ENCODE measurements around the gene TMEM14B. TPM values are rescaled to one million over a fixed set of nuclear protein-coding genes. Genes with fewer than 3 reads are reported as not detected.
"Not testable (repeated sequence)": the region's sequence is repeated elsewhere in the genome, so short reads cannot be mapped to it uniquely, and the experiment has no call there.

Gene TMEM14B
- total RNA-seq = 10 to 100 TPM; 78.3 to 83.6 TPM

DNA sequence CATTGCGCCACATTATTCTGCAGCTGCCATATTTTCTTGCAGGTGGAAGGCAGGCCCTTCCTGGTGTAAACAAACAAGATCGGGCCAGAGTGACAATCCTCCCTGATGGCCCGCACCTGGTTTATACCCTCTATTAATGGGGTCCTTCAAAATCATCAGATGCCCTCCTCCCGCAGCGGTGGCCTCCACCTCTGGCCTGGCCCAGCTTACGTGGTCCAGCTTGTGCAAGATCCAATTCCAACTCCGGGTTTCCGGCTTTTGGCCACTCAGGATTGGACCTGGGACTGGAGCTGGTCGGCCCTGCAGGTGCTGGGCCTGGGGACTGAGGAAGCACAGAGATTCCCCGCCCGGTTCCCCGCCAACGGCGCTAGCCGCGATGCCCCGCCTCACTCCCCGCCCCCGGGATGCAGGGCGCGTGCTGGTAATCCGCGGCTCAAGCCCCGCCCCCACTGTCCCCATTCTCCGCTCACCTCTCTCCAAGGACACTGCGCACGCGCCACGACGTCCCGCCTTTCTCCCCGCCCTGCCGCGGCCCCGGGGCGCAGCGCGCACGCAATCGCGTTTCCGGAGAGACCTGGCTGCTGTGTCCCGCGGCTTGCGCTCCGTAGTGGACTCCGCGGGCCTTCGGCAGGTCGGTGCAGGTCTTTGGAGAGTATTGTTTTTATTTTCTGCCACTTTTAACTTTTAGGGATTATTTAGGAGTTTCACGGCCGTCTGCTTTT lies at the start of gene TMEM14B:
TMEM14B (plus strand) TSS at position 555 of the 722 bp plus-strand sequence. CDS start 1,441 bp downstream, outside the sequence.
- peak within 1 kb of the TSS; percentile 95 for H3K27ac Mint-ChIP-seq
- H3K4me3 Mint-ChIP-seq = peak within 1 kb of the TSS; percentile 93
- peaks cover 21% of the 10 kb centered on the region for H3K36me3 Mint-ChIP-seq (ENCODE audit: low read depth)
- CTCF ChIA-PET = interaction anchor here (1.2 to 3.3 kb wide), 2 partner anchors 26 to 28 kb away, joined by 3 to 10 read pairs; no protein-coding TSS in a partner anchor
- POLR2A ChIA-PET = interaction anchor here (0.6 to 1.4 kb wide), 3 partner anchors 15 to 182 kb away, joined by 3 to 5 read pairs (median 4); partner anchors contain the start of genes C6orf52 and PAK1IP1
- peak; percentile 99 for DNase-seq
- H3K9me3 Mint-ChIP-seq = no peaks in the 10 kb centered on the region
- H3K27me3 Mint-ChIP-seq = no peaks in the 10 kb centered on the region
- peaks cover 50% of the 10 kb centered on the region for H3K4me1 Mint-ChIP-seq

DNA sequence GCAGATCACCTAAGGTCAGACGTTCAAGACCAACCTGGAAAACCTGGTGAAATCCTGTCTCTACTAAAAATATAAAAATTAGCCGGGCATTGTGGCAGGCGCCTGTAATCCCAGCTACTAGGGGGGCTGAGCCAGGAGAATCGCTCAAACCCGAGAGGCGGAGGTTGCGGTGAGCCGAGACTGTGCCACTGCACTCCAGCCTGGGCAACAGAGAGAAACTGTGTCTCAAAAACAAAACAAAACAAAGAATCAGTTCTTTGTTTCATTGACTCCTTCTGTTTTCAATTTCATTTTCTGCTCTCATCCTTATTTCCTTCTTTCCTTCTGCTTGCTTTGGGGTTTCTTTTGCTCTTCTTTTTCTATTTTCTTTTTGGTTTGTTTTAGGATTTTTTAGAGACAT lies 33.6 kb upstream of the TMEM14B start:
- peaks cover 13% of the 10 kb centered on the region for H3K9me3 Mint-ChIP-seq
- H3K27ac Mint-ChIP-seq = peak overlapping the region; percentile 28
- H3K36me3 Mint-ChIP-seq (ENCODE audit: low read depth) = peaks cover 29% of the 10 kb centered on the region
- no peak overlapping the region for H3K4me3 Mint-ChIP-seq
- no peaks in the 10 kb centered on the region for H3K27me3 Mint-ChIP-seq
- DNase-seq = no peak
- H3K4me1 Mint-ChIP-seq = peaks cover 24% of the 10 kb centered on the region
- ChIA-PET POLR2A (no interaction called here), CTCF (no interaction called here)

DNA sequence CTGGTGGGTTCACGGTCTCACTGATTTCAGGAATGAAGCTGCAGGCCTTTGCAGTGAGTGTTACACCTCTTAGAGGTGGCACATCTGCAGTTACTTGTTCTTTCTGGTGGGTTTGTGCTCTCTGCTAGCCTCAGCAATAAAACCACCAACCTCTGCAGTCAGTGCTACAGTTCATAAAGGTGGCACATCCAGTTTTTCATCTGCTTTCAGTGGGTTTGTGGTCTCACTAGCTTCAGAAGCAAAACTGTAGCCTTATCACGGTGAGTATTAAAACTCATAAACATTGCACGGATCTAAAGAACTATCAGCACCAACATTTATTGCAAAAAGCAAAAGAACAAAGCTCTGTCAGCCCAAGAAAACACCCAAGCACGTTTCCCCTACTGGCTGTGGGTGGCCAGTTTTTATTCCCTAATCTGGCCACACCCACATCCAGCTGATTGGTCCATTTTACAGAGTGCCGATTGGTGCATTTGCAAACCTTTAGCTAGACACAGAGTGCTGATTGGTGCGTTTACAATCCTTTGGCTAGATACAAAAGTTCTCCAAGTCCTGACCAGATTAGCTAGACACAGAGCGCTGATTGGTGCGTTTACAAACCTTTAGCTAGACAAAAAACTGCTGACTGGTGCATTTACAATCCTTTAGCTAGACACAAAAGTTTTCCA lies 28.2 kb upstream of the TMEM14B start:
- H3K27me3 Mint-ChIP-seq = no peaks in the 10 kb centered on the region
- POLR2A ChIA-PET = no interaction called here

DNA sequence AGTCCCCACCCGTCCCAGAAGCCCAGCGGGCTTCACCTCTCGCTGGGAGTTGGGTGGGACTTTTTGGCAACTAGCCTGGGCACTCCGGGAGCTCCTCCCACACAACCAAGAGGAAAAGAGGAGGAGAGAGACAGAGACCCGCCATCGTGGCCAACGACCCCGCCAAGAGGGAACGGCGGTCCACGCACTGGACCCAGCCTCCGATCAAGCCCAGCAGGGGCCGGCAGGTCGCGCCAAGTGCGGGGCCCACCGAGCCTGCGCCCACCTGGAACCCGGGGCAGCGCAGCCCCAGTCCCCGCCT lies 27.7 kb upstream of the TMEM14B start:
- peak overlapping the region; percentile 95 for H3K4me3 Mint-ChIP-seq
- peaks cover 21% of the 10 kb centered on the region for H3K9me3 Mint-ChIP-seq
- ChIA-PET CTCF (interaction anchor here (1.2 to 2.4 kb wide), 2 partner anchors 17 to 25 kb away, joined by 8 to 16 read pairs; partner anchors contain the start of genes C6orf52 and PAK1IP1), POLR2A (no interaction called here)
- peaks cover 59% of the 10 kb centered on the region for H3K4me1 Mint-ChIP-seq
- no peak for DNase-seq
- peaks cover 30% of the 10 kb centered on the region for H3K36me3 Mint-ChIP-seq (ENCODE audit: low read depth)
- H3K27ac Mint-ChIP-seq = peak overlapping the region; percentile 97
- no peaks in the 10 kb centered on the region for H3K27me3 Mint-ChIP-seq

More for the DNA sequence above, 28.2 kb upstream of the TMEM14B start:
- Mint-ChIP-seq H3K9me3 (peaks cover 21% of the 10 kb centered on the region), H3K36me3 (ENCODE audit: low read depth) (peaks cover 30% of the 10 kb centered on the region), H3K27ac (peak overlapping the region; percentile 97), H3K4me1 (peaks cover 59% of the 10 kb centered on the region), H3K4me3 (peak overlapping the region; percentile 95)
- CTCF ChIA-PET = interaction anchor here (0.8 to 2.4 kb wide), 4 partner anchors 17 to 29 kb away, joined by 3 to 16 read pairs (median 6); partner anchors contain the start of genes C6orf52 and PAK1IP1
- peak; percentile 75 for DNase-seq

DNA sequence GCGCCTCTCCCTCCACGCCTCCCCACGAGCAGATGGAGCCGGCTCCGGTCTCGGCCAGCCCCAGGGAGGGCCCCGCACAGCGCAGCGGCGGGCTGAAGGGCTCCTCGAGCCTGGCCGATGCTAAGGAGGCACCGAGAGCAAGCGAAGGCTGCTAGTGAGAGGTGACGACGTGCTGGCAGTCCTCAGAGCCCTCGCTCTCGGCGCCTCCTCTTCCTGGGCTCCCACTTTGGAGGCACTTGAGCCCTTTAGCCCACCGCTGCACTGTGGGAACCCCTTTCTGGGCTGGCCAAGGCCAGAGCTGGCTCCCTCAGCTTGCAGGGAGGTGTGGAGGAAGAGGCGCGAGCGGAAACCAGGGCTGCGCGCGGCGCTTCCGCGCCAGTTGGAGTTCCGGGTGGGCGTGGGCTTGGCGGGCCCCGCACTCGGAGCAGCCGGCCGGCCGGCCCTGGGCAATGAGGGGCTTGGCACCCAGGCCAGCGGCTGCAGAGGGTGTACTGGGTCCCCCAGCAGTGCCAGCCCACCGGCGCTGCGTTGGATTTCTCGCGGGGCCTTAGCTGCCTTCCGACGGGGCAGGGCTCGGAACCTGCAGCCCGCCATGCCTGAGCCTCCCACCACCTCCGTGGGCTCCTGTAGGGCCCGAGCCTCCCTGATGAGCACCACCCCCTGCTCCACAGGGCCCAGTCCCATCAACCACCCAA lies 27.2 kb upstream of the TMEM14B start:
- CTCF ChIA-PET = interaction anchor here (0.9 to 2.4 kb wide), 3 partner anchors 21 to 27 kb away, joined by 3 to 16 read pairs (median 10); partner anchors contain the start of genes C6orf52, PAK1IP1 and TMEM14B
- peaks cover 63% of the 10 kb centered on the region for H3K4me1 Mint-ChIP-seq
- DNase-seq = peak; percentile 63

DNA sequence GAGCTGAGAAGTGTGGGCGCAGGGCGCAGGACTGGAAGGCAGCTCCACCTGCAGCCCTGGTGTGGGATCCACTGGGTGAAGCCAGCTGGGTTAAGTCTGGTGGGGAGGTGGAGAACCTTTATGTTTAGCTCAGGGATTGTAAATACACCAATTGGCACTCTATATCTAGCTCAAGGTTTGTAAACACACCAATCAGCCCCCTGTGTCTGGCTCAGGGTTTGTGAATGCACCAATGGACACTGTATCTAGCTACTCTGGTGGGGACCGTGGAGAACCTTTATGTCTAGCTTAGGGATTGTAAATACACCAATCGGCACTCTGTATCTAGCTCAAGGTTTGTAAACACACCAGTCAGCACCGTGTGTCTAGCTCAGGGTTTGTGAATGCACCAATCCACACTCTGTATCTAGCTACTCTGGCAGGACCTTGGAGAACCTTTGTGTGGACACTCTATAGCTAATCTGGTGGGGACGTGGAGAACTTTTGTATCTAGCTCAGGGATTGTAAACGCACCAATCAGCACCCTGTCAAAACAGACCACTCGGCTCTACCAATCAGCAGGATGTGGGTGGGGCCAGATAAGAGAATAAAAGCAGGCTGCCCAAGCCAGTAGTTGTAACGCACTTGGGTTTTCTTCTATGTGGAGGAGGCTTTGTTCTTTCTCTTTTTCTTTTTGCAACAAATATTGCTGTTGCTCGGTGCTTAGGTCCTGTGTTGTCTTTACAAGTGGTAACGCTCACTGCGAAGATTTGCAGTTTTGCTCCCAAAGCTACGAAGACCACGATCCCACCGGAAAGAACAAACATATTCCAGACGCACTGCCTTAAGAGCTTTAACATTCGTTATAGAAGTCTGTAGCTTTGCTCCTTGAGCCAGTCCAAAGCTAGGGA lies 26.4 kb upstream of the TMEM14B start:
- peaks cover 21% of the 10 kb centered on the region for H3K9me3 Mint-ChIP-seq
- H3K27ac Mint-ChIP-seq = peak overlapping the region; percentile 97
- DNase-seq = peak; percentile 24
- peaks cover 68% of the 10 kb centered on the region for H3K4me1 Mint-ChIP-seq
- ChIA-PET POLR2A (interaction anchor here (0.7 to 1.2 kb wide), 3 partner anchors 26 to 191 kb away, joined by 3 to 7 read pairs (median 5); partner anchors contain the start of genes C6orf52 and PAK1IP1), CTCF (interaction anchor here (0.9 to 2.3 kb wide), 4 partner anchors 22 to 372 kb away, joined by 3 to 10 read pairs (median 3); partner anchors contain the start of genes SMIM13 and TMEM14B)
- H3K27me3 Mint-ChIP-seq = not testable (repeated sequence)
- peaks cover 39% of the 10 kb centered on the region for H3K36me3 Mint-ChIP-seq (ENCODE audit: low read depth)
- peak overlapping the region; percentile 95 for H3K4me3 Mint-ChIP-seq

More for the DNA sequence above, 27.2 kb upstream of the TMEM14B start:
- POLR2A ChIA-PET = interaction anchor here (0.7 to 0.9 kb wide), 2 partner anchors 26 to 190 kb away, joined by 5 to 7 read pairs; partner anchors contain the start of genes C6orf52 and PAK1IP1
- Mint-ChIP-seq H3K36me3 (ENCODE audit: low read depth) (peaks cover 33% of the 10 kb centered on the region), H3K9me3 (peaks cover 21% of the 10 kb centered on the region), H3K27me3 (no peaks in the 10 kb centered on the region), H3K27ac (peak overlapping the region; percentile 97), H3K4me3 (peak overlapping the region; percentile 95)

DNA sequence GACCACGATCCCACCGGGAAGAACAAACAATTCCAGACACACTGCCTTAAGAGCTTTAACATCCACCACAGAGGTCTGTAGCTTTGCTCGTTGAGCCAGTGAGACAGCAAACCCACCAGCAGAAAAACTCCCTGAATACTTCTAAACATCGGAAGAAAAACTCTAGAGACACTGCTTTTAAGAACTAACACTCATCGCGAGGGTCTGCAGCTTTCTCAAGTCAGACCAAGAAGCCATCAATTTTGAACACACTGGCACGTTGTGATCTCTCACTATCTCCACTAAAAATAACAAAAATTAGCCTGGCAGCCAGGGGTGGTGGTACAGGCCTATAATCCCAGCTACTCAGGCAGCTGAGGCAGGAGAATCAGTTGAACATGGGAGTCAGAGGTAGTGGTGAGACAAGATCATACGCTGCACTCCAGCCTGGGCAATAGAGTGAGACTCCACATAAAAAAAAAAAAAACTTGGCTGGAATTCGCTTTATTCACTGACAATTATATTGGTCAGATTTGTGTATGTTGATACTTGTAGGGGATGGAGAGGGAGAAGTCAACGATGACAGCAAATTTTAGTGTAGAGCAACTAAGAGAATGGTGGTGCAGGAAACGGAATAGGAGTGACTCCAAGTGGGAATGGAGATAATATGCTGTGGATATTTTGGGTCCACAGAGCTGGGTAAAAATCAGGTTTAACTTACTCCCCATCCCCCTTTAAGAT lies 25.6 kb upstream of the TMEM14B start:
- Mint-ChIP-seq H3K27me3 (no peaks in the 10 kb centered on the region), H3K4me1 (peaks cover 66% of the 10 kb centered on the region), H3K4me3 (peak overlapping the region; percentile 95), H3K36me3 (ENCODE audit: low read depth) (peaks cover 40% of the 10 kb centered on the region), H3K9me3 (peaks cover 17% of the 10 kb centered on the region), H3K27ac (peak overlapping the region; percentile 97)
- POLR2A ChIA-PET = interaction anchor here (0.7 to 1.2 kb wide), 2 partner anchors 27 to 294 kb away, joined by 3 to 4 read pairs; partner anchors contain the start of gene PAK1IP1
- CTCF ChIA-PET = interaction anchor here (0.8 to 3.2 kb wide), 7 partner anchors 11 to 371 kb away, joined by 3 to 13 read pairs (median 5); partner anchors contain the start of genes C6orf52, PAK1IP1, SMIM13 and TMEM14B
- DNase-seq = no peak

DNA sequence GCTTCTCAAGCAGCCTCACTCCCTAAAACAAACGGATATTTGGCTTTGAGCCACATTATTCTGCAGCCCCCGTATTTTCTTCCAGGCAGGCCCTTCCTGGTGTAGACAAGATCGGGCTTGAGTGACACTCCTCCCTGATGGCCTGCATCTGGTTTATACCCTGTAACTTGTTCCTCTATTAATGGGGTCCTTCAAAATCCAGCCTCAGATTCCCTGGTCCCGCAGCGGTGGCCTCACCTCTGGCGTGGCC lies 25.1 kb upstream of the TMEM14B start:
- CTCF ChIA-PET = interaction anchor here (0.8 to 3.2 kb wide), 6 partner anchors 11 to 371 kb away, joined by 3 to 13 read pairs (median 6); partner anchors contain the start of genes C6orf52, PAK1IP1, SMIM13 and TMEM14B
- H3K9me3 Mint-ChIP-seq = peaks cover 16% of the 10 kb centered on the region
- H3K36me3 Mint-ChIP-seq (ENCODE audit: low read depth) = peaks cover 41% of the 10 kb centered on the region
- POLR2A ChIA-PET = interaction anchor here (0.7 to 1.2 kb wide), 2 partner anchors 28 to 295 kb away, joined by 3 to 4 read pairs; partner anchors contain the start of gene PAK1IP1
- no peak for DNase-seq
- peak overlapping the region; percentile 95 for H3K4me3 Mint-ChIP-seq
- H3K27ac Mint-ChIP-seq = peak overlapping the region; percentile 97
- no peaks in the 10 kb centered on the region for H3K27me3 Mint-ChIP-seq
- peaks cover 64% of the 10 kb centered on the region for H3K4me1 Mint-ChIP-seq

DNA sequence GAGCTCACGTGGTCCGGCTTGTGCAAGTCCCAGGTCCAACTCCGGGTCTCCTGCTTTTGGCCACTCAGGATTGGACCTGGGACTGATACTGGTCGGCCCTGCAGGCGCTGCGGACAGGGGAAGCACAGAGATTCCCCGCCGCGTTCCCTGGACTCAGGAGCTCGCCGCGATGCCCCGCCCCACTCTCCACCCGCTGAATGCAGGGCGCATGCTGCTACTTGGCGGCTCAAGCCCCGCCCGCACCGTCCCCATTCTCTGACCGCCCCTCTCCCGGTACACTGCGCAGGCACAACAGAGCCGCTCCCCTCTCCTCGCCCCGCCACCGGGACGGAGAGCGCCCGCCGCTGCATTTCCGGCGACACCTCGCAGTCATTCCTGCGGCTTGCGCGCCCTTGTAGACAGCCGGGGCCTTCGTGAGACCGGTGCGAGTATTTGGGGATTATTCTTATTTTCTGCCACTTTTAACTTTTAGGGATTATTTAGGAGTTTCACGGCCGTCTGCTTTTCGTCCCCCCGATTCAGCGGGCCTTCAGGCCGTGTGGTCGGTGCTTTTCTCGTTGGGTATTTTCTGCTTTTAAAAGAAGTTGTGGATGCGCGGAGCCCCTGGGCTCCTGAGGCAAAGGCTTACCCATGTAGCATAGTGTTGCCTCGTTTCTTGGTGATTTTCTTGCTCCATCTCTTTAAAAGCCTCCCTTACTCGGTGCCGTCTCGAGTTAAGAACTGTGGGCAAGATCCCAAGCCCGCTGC lies 24.6 kb upstream of the TMEM14B start, which contains the start of gene TMEM14C:
TMEM14C (plus strand) TSS at position 251 of the 747 bp plus-strand sequence. CDS start 1,544 bp downstream, outside the sequence.
- no peaks in the 10 kb centered on the region for H3K27me3 Mint-ChIP-seq
- H3K4me3 Mint-ChIP-seq = peak within 1 kb of the TSS; percentile 95
- peaks cover 67% of the 10 kb centered on the region for H3K4me1 Mint-ChIP-seq
- peaks cover 13% of the 10 kb centered on the region for H3K9me3 Mint-ChIP-seq
- DNase-seq = peak; percentile 86
- ChIA-PET POLR2A (no interaction called here), CTCF (interaction anchor here (0.8 to 3.2 kb wide), 5 partner anchors 10 to 370 kb away, joined by 3 to 13 read pairs (median 5); partner anchors contain the start of genes C6orf52, PAK1IP1 and SMIM13)
- H3K27ac Mint-ChIP-seq = peak within 1 kb of the TSS; percentile 97
- peaks cover 40% of the 10 kb centered on the region for H3K36me3 Mint-ChIP-seq (ENCODE audit: low read depth)

DNA sequence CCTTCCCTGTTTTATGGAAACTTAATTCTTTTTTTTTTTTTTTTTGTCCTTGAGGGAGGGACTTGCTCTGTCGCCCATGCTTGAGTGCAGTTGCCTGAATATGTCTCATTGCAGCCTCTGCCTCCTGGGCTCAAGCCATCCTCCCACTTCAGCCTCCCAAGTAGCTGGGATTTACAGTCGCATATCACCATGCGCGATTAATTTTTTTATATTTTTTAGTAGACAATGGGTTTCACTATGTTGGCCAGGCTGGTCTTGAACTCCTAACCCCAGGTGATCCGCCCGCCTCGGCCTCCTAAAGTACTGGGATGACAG lies 24.1 kb upstream of the TMEM14B start:
- H3K36me3 Mint-ChIP-seq (ENCODE audit: low read depth) = peaks cover 42% of the 10 kb centered on the region
- ChIA-PET CTCF (interaction anchor here (1.0 to 3.2 kb wide), 3 partner anchors 10 to 29 kb away, joined by 3 to 13 read pairs (median 6); partner anchors contain the start of genes C6orf52 and PAK1IP1), POLR2A (no interaction called here)
- H3K27ac Mint-ChIP-seq = peak overlapping the region; percentile 97
- peaks cover 10% of the 10 kb centered on the region for H3K9me3 Mint-ChIP-seq
- DNase-seq = no peak
- H3K4me3 Mint-ChIP-seq = peak overlapping the region; percentile 95
- peaks cover 69% of the 10 kb centered on the region for H3K4me1 Mint-ChIP-seq
- H3K27me3 Mint-ChIP-seq = no peaks in the 10 kb centered on the region
